AG09309 (cell line): ENCODE results near the gene PDZD7.
A peak's percentile ranks its signal among the peaks of the same experiment; 100 is the strongest.

Experiments
- DNase-seq: peaks from one replicate; pipeline ENCODE4 v3.0.0-alpha.2; 2010; ENCODE audit warnings: low read depth
- H3K4me3 ChIP-seq: 2 replicates; pipeline ENCODE4 v1.5.1; 2011; ENCODE audit warnings: mild to moderate bottlenecking, low read depth, low read length, moderate library complexity; ENCODE audit not compliant: control insufficient read depth
- TF ChIP-seq, protein P1 (sequence below): IDR thresholded peaks from 2 replicates; pipeline ENCODE4 v1.5.1; 2011; ENCODE audit warnings: mild to moderate bottlenecking, low read depth, low read length, inconsistent platforms; ENCODE audit not compliant: insufficient read depth, control insufficient read depth; ENCODE audit errors: missing control alignments

The PDZD7 gene

DNA sequence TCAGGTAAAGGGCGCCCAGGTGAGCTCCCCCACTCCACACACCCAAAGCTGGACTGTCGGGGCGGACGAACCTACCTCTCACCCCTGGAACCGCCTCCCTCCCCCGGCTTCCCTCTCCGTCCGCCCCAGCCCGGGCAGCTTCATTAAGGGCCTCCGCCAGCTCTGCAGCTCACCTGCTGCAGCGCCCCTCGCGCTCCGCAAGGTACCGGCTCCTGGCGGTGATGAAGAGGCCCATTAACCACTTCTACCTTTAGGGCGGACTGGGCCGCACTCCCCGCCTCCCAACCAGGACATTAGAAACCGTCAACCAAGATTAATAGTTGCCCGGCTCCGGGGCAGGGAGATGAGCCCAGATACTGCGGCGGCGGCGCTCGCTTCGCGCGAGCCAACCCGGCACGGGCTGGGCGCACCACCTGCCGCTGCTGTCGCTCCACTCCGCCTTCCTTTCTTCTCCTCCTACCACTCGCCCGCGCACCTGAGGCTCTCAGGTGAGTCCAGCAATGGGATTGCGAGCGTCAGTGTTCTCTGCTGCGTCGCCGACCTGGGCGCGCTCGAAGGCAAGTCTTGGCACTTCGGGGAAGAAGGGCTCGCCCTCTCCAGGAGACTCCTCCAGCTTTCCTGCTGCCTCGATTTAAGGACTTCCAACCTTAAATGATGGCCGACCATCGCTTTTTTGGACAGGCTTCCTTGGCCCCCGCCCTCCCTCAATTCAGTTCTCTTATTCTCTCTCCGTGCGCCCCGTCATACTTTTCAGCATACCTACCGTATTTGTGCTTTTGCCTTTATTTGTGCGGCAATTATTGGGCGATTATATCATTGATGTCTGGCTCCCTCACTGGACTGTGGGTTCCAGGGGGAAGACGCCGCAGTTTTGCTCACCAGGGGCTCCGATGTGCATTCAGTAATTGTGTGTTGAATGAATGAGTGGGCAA lies 17.3 kb upstream of the PDZD7 start:
- no peak overlapping the region for H3K4me3 ChIP-seq
- TF ChIP-seq, protein P1, sequence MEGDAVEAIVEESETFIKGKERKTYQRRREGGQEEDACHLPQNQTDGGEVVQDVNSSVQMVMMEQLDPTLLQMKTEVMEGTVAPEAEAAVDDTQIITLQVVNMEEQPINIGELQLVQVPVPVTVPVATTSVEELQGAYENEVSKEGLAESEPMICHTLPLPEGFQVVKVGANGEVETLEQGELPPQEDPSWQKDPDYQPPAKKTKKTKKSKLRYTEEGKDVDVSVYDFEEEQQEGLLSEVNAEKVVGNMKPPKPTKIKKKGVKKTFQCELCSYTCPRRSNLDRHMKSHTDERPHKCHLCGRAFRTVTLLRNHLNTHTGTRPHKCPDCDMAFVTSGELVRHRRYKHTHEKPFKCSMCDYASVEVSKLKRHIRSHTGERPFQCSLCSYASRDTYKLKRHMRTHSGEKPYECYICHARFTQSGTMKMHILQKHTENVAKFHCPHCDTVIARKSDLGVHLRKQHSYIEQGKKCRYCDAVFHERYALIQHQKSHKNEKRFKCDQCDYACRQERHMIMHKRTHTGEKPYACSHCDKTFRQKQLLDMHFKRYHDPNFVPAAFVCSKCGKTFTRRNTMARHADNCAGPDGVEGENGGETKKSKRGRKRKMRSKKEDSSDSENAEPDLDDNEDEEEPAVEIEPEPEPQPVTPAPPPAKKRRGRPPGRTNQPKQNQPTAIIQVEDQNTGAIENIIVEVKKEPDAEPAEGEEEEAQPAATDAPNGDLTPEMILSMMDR, result no peak
- DNase-seq, result no peak

DNA sequence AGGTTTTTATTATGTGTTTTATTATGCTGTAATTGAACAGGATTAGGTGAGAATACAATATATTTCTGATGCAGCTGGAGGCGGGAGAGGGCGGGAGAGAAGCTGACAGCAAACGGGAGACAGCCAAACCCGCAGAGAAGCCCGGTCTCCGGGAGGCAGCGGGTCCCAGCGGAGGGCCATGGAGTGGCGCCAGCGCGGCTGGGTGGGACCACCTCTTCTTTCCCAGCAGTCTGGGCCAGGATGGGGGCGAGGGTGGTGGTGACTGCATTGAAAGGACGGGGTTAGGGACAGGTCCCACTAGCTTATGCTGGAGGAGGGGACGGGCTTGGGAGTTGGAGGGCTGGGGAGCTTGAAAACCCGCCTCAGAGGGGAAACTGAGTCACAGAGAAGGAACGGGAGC lies 16.3 kb upstream of the PDZD7 start:
- H3K4me3 ChIP-seq, result no peak overlapping the region
- no peak for DNase-seq
- TF ChIP-seq, protein P1, result no peak

DNA sequence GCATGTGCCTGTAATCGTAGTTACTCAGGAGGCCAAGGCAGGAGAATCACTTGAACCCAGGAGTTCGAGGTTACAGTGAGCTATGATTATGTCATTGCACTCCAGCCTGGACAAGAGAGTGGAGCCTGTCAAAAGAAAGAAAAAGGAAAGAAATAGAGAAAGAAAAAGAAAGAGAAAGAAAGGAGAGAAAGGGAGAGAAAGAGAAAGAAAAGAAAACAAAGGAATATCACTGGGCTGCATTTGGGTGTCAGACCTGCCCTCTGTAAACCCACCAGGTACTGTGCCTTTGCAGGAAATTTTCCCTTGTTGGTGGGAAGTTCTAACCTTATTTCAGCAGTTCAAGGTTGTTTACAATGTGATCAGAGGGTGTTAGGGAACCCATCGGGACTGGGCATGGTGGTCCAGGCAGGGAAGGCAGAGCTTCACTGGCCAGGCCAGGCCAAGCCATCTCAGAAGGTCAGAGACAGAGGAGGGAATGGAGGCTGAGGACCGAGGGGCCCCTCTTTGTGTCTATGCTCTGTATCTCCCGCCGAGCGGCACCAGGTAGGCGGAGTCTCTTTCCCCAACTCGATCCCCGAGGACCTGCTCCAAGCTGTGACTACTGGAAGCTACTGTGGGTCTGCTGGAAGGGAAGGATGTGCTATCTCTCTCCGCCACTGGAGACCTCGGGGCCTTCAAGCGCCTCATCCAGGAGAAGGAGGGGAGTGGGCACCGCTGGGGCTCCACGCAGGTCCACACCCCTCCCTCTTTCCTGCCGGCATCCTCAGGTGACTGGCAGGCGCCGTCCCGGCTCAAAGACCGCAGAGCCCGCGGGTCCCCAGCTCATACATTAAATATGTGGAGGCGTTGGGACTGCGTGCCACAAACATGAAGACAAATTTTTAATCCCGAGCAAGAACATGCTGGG lies 15.7 kb upstream of the PDZD7 start:
- TF ChIP-seq, protein P1, result no peak
- no peak for DNase-seq
- no peak overlapping the region for H3K4me3 ChIP-seq

DNA sequence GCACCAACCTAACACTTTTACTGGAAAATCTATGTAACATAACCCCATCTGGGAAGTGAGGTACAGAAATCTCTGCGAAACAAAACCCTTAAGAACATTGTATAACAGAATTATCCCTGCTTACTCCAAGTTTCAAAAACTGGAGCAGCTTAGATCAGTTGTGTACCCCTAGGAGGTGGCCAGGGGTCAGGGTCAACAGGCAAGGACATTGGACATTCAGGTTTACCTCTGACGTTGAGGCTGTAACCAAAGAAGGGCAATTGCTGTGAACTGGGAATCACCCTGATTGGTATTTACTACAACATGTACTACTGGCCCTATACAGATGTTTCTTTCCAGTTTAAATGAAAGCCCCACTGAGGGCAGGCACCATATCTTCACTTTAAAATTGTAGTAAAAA lies 13.2 kb upstream of the PDZD7 start:
- H3K4me3 ChIP-seq, result no peak overlapping the region
- DNase-seq, result no peak
- TF ChIP-seq, protein P1, result no peak

DNA sequence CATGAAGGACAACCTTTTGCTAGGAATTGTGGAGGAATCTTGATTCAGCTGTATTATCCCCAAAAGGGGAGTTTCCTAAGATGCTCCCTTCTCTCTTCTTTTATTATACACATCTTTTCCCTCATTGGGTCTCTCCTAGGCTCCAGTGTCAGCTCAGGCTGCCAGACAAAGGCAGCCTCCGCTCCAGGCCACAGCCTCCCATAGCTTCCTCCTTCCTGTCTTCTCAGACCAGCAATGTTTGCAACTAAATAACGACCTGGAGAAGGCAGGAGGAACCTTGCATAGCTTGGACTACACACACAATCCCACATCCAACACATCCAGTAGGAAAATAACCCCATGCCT lies 12.4 kb upstream of the PDZD7 start:
- no peak for DNase-seq
- TF ChIP-seq, protein P1, result no peak
- H3K4me3 ChIP-seq, result peak overlapping the region; percentile 44

DNA sequence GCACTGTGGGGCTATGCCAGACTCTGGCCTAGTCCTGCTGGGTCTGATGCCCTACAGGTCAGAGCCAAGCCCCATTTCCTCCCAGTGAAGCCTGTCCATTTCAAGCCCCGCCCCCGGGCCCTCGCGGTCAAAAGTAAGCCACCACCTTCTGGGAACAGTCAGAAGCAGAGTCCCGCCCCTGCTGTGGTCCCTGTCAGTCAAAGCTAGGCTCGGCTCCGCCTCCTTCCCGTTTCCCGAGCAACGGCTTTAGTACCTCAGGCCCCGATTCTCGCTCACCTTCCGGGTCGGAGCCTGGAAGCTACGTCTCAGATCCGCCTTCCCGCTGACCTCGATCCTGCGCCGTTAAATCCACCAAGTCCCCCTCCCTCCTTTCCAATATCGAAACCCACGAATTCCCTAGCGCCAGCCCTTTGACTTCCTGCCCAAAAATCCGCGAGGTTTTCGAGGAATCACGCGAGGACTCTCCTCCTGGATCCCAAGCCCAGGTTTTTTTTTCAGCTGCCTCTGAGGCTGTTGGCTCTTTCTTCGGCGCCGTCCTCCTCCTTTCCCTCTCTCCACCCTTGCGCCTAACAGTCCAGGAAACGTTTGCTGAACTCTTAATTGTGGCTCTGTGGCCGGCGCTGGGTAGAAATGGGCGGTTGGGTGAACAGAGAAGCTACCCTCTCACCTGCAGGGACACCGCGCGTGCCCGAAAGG lies 11.9 kb upstream of the PDZD7 start:
- peak overlapping the region; percentile 44 for H3K4me3 ChIP-seq
- TF ChIP-seq, protein P1, result no peak
- peak; percentile 77 for DNase-seq
